ENCODE measurements around the gene BMP6.
"Not testable (repeated sequence)": the region's sequence is repeated elsewhere in the genome, so short reads cannot be mapped to it uniquely, and the experiment has no call there.

The BMP6 gene

DNA sequence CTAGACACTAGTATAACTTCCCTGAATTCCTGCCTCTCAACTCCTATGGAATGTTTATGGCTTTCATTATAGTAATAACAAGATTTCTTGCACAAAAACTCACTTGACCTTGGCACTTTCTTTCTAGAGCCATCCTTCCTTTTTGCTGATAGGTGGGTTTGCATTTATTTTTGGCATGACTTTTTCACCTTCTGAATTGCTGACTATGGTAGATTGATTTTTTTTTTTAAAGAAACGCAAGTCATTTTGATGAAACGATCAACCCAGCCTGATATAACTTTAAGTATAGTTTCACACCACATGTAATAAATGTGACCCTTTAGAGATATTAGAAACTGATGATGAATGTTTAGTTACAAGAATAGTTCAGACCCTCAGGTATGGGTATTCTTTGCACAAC is 61.8 kb downstream of the BMP6 start:
- DNase-seq (ENCODE audit: low spot score), result no peak

DNA sequence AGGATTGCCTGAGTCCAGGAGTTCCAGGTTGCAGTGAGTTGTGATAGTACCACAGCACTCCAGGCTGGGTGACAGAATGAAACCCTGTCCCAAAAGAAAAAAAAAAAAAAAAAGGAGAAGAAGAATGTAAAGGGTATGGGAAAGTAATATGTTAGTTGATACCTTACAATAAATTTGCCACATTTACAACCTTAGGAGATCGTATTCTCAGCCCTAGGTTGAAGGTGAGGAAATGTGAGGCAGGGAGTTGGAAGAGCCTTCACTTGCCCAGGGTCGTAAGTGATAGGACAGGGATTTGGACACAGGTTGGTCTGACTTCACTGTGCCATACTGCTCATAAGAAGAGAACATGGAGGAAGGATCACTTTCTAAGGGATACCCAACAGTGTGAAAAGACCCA is 68.6 kb downstream of the BMP6 start:
- DNase-seq (ENCODE audit: low spot score), result no peak

DNA sequence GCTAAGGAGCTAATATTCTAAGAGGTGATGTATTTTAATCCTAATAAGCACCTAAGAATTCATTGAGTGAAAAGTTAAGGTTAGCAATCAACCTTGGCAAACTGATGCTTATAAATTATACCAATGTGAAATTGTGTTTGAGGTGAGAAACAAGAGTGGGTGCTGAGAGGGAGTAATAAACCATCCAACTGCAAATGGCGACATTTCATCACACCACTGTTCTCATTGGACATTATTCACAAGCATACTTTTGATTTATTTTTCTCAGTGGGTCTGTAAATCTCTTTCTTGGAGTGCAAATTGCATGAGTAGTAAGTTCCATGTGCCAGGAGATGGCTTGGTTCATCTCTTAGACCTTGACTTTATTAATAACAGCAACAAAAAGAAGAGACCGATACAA is 71.5 kb downstream of the BMP6 start:
- DNase-seq (ENCODE audit: low spot score), result no peak

DNA sequence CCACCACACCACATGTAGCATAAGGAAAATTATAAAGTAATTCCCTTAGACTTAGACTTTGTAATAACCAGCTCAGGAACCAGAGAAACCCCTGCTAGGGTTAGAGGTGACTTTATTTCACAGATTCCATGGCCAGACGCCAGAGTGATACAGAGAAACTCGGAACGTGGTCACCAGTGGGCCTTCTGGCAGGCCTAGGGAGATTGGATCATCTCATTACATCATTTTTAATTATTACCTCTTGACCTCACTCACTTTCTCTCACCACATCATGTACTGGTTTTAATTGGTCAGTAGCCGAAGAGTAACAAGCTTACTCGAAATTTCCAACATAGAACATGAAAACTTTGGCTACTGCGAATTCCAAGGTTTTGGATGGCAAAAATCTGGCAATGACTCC is 72.9 kb downstream of the BMP6 start:
- DNase-seq (ENCODE audit: low spot score), result no peak

DNA sequence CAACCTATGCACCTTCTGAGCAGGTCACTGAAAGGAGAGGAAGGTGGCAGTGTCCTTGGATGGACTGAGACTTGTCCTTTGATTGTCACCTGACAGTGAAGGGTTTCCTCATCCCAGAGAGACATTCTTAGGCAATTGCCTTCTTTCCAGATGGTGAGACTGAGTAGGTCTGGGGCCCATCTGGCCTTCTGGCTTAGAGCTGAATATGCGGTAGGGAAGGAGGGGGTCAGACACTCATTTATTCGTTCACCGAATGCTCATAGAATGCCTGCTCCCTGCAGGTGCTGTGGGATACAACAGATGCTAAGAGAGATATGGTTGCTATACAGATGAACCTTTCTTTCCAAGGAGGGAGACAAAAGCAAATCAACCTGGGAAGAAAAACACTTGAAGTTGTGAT is 76.8 kb downstream of the BMP6 start:
- no peak for DNase-seq (ENCODE audit: low spot score)

DNA sequence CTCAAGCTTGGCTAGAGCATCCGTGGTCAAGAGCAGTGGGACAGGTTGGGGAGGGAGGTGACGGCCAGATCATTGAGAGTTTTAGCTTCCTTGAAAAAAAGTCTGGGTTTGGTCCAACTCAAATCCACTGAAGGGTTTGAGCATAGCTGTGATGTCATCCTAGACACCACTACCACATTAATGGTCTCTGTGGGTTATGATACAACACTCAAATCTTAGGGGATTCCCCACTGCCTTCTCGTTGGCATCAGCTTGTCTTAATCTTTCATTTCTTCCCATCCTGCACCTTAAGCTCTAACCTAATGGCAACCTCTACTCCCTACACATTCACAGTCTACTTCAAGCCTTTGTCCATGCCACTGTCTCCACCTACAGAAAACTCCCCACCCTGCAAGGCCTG is 77.3 kb downstream of the BMP6 start:
- DNase-seq (ENCODE audit: low spot score), result no peak

DNA sequence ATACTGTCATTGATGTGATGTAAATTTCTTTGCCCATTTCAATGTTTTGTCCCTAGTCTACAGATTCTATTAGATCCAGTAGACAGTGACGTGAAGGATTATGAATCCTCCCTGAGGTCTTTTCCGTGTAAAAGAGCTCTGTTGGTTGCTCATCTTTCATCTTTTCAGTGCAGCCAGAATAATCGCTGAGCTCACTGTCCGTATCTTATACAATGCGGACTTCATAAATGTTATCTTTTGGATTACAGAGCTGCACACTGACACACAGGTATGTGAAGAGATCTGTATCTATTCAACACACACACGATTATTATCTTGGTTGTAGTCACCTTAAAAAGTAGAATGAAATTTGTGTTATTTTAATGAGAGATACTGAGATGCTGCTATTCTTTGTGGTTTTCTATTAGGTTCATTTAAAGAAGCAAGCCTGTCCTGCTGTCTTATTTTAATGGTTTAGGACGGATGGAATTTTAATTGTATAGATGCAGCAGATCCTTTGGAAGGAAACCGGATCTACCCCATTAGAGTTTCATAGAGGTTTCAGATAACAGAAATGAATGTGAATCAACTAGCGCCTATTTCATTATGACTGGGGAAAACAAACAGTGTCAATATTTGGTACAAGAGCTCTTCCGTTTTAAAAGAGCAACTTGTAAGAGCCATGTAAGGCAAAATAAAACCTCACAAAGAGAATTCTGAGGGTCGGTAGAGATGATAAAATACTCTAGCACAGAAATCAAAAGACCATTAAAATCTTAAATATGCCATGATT is 79.4 kb downstream of the BMP6 start:
- no peak for DNase-seq (ENCODE audit: low spot score)

DNA sequence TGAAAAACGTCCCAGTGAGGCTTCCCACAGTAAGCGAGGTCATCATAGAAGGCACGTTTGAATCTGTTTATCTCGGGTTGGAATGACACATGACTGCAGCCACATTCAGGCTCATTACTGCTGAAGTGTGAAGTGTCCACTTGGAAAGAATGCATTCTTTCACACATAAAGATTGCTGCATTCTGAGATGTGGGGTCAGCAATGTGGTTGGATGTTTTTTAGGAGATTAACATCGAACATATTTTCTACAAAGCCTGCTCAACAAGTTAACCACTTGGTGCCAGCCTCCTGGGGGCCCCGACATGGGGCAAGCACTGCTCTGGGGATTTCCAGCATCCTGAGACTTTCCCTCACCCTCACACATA is 79.9 kb downstream of the BMP6 start:
- DNase-seq (ENCODE audit: low spot score), result peak; percentile 37

DNA sequence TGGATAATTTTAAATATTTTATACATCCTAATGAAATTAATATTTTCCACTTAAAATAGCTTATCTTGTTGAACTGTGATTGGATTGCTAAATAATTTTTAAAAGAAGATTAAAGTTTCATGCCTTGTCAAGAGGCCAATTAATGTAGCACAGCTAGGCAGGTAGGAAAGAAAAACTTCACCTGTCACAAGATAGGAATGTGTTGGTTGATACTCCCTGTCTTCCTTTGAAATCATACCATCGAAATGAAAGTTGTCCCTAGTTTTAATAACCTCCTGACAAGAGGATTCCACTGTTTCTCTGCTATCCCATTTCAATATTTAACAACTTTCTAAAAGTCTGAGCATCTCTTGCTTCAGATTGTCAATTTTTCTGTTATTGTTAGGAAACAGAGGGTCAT is 80.8 kb downstream of the BMP6 start:
- no peak for DNase-seq (ENCODE audit: low spot score)

DNA sequence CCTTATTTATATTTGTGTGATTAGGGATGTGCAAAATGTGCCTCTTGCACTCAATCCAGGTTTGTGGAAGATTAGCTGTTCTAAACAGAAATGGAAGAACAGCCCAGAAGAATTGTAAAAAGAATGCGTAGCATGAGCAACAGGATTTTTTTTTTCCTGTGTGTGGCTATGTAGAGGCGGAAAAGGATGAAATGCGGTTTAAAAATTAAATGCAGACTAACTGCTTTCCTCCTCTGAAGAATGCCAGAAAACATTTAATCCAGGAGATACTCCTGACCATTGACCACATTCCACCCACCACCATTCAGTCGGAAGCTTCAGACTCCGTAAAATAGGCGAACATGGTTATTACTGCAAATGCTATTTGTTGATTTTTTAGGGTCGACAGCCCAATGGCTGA is 83.4 kb downstream of the BMP6 start:
- peak; percentile 42 for DNase-seq (ENCODE audit: low spot score)

DNA sequence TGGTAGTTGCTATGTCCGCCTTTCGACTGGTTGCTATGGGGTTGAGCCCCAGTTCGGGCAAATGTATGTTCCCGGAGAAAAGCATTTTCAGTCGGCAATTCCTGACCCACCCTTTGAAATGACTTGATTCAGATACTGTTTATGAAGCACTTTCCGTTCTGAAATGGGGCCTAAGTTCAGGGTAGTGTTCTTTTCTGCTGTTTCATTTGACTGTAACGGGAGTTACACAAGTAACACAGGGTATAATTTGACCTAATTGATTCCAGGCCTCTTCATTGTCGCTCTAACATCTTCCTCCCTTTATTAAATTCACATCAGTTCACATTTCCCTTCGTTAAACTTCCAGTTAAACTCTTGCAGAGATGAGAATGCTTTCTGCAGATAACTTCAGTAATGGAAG is 85.5 kb downstream of the BMP6 start:
- no peak for DNase-seq (ENCODE audit: low spot score)

DNA sequence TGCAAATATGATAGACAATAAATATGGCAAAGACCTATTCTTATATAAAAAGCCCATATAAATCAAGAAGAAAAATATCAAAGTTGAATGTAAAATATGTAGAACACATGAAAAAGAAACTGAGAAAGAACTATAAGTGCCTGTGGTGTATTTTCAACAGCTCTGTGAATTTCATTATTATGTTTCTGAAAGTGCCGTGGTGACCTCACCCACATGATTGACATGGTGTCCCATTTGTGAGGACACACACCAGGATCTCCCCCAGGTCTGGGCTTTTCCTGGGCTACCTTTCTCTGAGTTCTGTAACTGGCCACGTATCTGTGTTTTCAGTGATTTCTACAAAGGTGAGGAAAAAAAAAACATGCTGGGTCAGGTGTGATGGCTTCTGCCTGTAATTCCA is 86.7 kb downstream of the BMP6 start:
- no peak for DNase-seq (ENCODE audit: low spot score)

DNA sequence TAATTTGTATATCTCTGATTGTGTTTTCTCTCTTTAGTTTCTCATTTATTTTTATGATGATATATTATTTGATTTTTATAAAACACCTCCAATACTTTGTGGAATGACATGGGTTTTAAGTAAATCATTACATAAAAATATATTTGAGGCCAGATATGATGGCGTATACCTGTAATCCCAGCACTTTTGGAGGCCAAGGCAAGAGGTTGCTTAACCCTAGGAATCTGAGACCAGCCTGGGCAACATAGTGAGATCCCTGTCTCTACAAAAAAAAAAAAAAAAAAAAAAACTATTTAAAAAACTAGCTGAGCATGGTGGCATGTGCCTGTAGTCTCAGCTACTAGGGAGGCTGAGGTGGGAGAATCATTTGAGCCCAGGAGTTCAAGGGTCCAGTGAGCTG is 87.3 kb downstream of the BMP6 start:
- no peak for DNase-seq (ENCODE audit: low spot score)

DNA sequence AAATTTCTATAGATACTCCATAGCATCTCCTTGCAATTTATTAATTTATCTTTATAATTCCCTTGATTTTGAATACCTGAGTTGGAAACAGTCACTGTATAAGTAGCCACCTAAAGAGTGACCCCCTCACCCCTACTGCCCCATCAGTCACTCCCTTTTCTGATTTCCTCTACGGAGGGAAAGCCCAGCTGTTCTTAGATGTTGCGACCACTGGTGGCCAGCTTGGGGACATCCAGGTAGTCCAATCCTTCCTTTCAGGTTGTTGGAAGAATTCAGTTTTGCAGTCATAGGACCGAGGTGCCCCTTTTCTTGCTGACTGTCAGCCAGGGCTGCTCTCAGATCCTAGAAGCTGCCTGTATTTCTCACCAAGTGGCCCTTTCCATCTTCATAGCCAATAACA is 87.8 kb downstream of the BMP6 start:
- DNase-seq (ENCODE audit: low spot score), result no peak

DNA sequence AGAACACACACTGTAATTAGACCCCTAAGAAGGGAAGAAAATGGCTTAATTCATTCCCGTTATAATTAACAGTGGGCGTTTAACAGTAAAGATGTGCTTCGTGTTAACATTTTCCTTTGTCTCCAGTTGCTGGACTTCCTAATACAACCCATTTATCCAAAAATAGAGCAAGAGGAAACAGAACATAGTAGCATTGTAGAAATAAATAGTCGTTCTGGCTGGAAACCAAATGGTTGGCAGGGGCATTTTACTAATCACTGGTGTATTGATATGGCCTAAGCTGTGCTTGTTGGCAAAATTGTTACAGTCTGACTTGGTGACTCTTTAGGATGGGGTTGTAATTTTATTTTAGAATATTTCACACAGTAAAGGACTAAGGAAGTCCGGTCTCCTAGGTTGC is 89.8 kb downstream of the BMP6 start:
- no peak for DNase-seq (ENCODE audit: low spot score)

DNA sequence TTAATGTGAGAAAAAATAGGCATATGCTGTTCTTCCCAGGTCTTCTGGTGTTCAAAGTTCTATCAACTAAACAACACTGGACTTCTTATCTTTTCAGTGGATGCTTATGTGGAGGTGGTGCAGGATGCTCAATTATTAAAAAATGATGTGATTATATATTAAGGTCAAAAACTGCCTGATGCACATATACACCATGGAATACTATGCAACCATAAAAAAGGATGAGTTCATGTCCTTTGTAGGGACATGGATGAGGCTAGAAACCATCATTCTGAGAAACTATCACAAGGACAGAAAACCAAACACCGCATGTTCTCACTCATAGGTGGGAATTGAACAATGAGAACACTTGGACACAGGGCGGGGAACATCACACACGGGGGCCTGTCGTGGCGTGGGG is 91.3 kb downstream of the BMP6 start:
- DNase-seq (ENCODE audit: low spot score), result not testable (repeated sequence)

DNA sequence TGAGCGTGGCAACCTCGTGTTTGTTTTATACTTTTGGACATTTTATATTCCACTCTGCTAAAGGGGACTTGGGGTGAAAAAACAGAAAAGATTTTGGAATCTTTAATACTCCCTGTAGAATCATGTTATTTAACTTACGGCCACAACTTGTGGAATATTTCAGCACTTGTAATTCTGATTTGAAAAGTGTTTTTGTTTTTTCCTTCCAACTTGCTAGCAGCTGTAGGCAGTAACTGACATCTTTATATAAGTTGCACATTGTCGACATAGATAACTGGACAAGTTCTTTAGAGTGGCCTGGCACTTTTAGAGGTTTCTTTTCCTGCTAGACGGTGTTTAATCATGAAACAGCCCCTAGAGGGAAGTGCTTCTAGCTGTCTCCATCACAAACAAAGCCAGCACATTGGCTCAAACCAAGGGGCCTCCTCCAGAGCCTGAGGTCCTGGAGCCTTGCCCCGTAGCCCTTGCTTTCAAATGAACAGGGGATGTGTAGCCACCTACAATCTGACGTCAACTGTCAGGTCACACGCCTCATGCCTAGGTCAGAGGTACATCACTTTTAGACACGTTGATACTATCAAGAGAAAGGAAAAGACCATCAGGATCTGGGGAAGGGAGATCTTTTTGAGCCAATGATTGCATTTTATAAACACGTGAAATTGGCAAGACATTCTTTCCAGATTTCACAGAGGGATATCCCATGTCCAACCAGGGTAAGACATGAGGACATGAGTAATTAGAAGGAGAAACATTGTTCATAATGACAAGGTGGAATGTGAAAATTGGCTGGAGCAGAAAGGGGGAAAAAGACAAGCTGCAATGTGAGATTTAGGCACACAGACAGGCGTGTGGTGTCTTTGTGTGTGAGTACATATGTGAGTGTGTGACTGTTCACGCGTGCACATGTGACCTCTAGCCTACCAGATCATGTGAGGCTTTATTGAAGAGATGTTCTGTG is 92.6 kb downstream of the BMP6 start:
- no peak for DNase-seq (ENCODE audit: low spot score)

DNA sequence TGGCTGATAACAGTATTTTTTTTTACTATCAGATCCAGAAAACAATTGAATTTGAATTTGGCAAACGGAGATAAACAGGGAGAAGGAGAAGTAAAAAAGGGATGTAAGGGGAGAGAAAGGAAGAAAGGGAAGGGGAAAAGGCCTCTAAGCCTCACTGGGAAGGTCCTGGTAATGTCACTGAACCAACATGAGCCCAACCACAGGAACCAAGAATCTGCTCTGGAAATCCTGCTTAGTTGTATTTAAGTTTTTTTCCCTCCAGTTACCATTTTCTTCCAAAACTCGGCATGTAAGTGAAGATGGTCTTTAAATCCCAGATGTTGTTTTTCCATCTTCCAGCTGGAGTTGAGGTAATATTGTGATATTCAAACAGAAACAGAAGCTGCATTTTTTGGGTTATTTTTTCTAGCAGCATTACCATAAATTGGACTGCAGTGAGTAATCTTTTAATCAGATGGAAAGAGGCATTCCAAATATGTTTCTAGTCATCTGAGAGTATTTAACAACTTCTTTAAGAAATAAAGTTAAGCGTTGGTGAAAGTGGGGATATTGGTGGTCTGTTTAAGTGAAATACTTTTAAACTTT is 93.6 kb downstream of the BMP6 start:
- peak; percentile 66 for DNase-seq (ENCODE audit: low spot score)

DNA sequence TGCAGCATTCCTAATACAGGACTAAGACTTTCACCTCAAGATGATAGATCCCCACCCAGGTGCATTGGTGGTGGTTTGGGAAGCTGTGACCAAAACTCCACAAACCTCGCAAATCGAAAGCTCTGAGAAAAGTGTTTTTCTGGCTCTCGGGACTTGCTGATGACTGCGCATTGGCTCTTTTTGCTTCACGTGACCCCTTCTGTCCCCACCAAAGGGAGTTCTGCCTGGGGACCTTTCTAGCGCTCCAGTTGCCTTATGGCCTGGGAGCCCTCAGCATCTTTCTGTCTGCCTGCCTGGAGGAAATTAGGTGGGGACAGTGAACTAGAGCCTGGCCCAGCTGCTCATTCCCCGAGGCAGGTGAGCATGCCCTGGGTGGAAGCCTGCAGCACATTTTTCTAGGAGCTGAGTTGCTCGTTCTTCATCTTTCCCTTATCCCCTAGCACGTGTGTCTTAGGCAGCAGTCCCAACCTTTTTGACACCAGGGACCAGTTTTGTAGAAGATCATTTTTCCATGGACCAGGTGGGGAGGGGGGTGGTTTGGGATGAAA is 94.5 kb downstream of the BMP6 start:
- DNase-seq (ENCODE audit: low spot score), result no peak

DNA sequence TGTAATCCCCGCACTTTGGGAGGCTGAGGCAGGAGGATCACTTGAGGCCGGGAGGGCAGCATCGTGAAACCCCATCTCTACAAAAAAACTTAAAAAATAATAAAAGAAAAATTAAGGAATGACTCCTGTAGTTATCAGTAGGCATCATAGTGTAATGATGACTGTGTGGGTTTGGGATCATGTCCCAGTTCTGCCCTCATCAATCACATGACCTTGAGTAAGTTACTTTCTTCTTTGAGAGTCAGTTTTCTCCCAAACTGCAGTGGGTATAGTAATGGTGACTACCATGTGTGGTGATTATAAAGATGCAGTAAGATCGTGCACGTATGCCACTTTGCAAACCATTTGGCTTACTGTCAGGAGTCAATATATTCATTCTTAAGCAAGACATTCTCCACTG is 95.5 kb downstream of the BMP6 start:
- DNase-seq (ENCODE audit: low spot score), result peak; percentile 42

DNA sequence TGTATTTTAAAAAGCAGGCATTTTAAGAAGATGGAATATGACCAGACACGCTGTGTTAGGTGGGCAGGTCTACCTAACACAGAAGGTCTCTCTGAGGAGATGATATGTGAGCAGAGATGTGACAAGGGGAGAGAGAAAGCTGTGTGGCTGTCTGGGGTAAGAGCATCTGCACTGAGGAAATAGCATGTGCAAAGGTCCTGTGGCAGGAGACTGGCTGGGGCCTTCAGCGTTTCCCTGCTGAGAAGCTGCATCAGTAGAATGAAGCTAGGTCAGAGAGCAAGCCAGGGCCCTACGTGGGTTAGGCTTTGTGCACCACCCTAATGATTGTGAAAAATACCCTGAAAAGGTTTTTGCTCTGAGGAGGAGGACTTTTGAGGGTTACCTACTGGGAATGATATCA is 97.7 kb downstream of the BMP6 start:
- no peak for DNase-seq (ENCODE audit: low spot score)

DNA sequence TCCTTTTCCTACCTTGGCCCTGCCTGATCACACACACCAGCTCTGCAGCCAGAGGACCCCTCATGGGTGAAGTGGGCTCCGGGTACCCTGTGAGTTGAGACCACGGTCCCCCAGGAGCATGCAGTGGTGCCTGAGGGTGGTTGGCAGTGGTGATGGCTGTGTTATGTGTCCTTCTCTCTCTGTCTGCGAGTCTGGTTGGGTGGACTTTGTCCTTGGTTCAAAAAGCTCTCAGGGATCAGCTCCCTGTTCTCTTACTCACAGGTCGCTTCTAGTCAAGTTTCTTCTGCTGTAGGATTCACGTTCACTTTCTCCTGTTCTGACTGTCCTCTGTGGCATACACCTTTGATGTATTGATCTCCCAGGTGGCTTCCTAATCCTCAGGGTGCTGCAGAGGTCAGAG is 100.1 kb downstream of the BMP6 start:
- DNase-seq (ENCODE audit: low spot score), result no peak

DNA sequence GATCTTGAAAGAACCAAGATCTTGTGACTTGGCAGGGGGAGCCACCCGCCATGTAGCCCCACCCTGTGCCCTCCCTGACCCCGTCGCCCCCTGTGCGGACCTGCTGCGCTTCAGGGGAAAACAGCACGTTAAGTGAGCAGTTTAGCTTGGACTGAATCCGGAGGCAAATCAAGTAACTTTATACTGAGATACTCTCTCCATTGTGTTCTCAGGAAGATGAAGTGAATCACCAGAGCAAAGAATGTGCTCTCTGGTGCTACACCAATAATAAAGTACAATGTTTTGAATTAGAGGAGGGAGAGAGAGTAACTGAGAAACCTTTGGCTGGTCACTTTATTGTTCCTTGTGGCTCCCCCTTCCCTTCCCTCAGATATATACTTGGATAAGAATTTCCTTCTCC is 101.2 kb downstream of the BMP6 start:
- peak; percentile 68 for DNase-seq (ENCODE audit: low spot score)
